SU-DHL-6 (cell line): ENCODE results near the gene TEAD3.

Experiments used
- H2AFZ ChIP-seq: fragments of 200-600 bp; sonication (generic); 2 replicates; pipeline ENCODE4 v1.6.1; 2014; ENCODE audit warnings: low read depth, mild to moderate bottlenecking, moderate library complexity, mixed read lengths, antibody characterized with exemption, low read length; ENCODE audit not compliant: severe bottlenecking
- H3F3A ChIP-seq: fragments of 200-600 bp; shearing (Covaris generic); 2 replicates; pipeline ENCODE4 v1.6.0; 2016; ENCODE audit warnings: antibody characterized with exemption, mild to moderate bottlenecking; ENCODE audit not compliant: insufficient read depth
- H3K27ac ChIP-seq: fragments of 200-600 bp; sonication (generic); 2 replicates; pipeline ENCODE4 v1.5.1; 2016; ENCODE audit warnings: low read depth, mild to moderate bottlenecking, low read length, moderate library complexity, mixed read lengths
- H3K27me3 ChIP-seq: fragments of 200-600 bp; sonication (generic), shearing (Covaris generic); 2 replicates; pipeline ENCODE4 v1.6.0; 2014; ENCODE audit warnings: mild to moderate bottlenecking, low read length
- H3K36me3 ChIP-seq: fragments of 200-600 bp; sonication (generic); 2 replicates; pipeline ENCODE4 v1.6.1; 2014; ENCODE audit warnings: mild to moderate bottlenecking, low read length, mixed read lengths
- H3K4me2 ChIP-seq: fragments of 300-600, 200-600 bp; shearing (Covaris generic), sonication (generic); 2 replicates; pipeline ENCODE4 v1.6.0; 2014; ENCODE audit warnings: low read length, low read depth, mild to moderate bottlenecking; ENCODE audit not compliant: poor library complexity, severe bottlenecking
- H3K4me3 ChIP-seq: fragments of 200-600 bp; sonication (generic); 2 replicates; pipeline ENCODE4 v1.5.1; 2014; ENCODE audit warnings: antibody characterized with exemption, low read length, mild to moderate bottlenecking, mixed read lengths; ENCODE audit not compliant: insufficient read depth, poor library complexity, severe bottlenecking
- H3K79me2 ChIP-seq: fragments of 200-600 bp; sonication (generic); 2 replicates; pipeline ENCODE4 v1.6.1; 2014; ENCODE audit warnings: mild to moderate bottlenecking, low read length, moderate library complexity; ENCODE audit not compliant: insufficient read depth
- H3K9ac ChIP-seq: fragments of 200-600 bp; sonication (generic); 2 replicates; pipeline ENCODE4 v1.7.0; 2014; ENCODE audit warnings: mild to moderate bottlenecking, low read length
- H3K9me2 ChIP-seq: fragments of 200-600 bp; sonication (generic); replicated peaks from 2 replicates; pipeline ENCODE4 v1.6.1; 2014; ENCODE audit warnings: low read length; ENCODE audit not compliant: insufficient read depth
- H3K9me3 ChIP-seq: fragments of 200-600 bp; sonication (generic); 2 replicates; pipeline ENCODE4 v1.6.1; 2014; ENCODE audit warnings: low read length, mixed read lengths; ENCODE audit not compliant: insufficient read depth
- H4K20me1 ChIP-seq: fragments of 200-600 bp; sonication (generic); 2 replicates; pipeline ENCODE4 v1.6.1; 2014; ENCODE audit warnings: low read depth, mild to moderate bottlenecking, antibody characterized with exemption, low read length, moderate library complexity, mixed read lengths
- CTCF ChIP-seq: fragments of 200-600 bp; sonication (generic); IDR thresholded peaks from one replicate; pipeline ENCODE4 v1.5.1; 2017; ENCODE audit warnings: antibody characterized with exemption, mild to moderate bottlenecking, low read length, moderate library complexity; ENCODE audit not compliant: insufficient read depth, poor library complexity, severe bottlenecking
- EZH2phosphoT487 ChIP-seq: fragments of 200-600 bp; sonication (generic), shearing (Covaris generic); conservative IDR thresholded peaks from 2 replicates; pipeline ENCODE4 v1.6.1; 2018; ENCODE audit warnings: mild to moderate bottlenecking, antibody characterized with exemption, low read length, moderate library complexity, mixed read lengths

The TEAD3 gene

DNA sequence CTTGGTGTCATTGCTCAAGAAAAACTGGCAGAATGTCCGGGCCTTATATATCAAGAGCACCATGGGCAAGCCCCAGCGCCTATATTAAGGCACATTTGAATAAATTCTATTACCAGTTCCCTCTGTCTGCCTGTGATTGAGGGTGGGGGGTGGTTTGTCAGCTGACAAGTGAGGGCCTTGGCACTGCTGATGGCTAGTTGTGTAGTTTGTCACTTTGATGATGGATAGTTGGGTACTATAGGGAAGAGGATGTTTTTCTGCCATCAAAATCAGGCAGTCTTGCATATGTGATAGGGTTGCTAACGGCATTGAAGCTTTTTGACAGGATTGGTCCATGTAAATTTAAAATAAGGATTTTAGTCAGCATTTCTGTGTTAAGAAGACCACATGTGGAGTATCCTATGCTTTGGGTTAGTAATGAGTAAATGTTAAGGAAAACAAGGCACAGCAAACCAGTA, 26.2 kb downstream of the TEAD3 start:
- Histone ChIP-seq H3K27ac (peak overlapping the region; percentile 85), H4K20me1 (peaks cover 28% of the 10 kb centered on the region), H3F3A (peaks cover 68% of the 10 kb centered on the region), H2AFZ (no peak overlapping the region), H3K4me2 (peak overlapping the region; percentile 71), H3K9ac (peak overlapping the region; percentile 7), H3K27me3 (no peaks in the 10 kb centered on the region), H3K4me3 (peak overlapping the region; percentile 24), H3K36me3 (peaks cover 40% of the 10 kb centered on the region), H3K9me3 (no peaks in the 10 kb centered on the region), H3K79me2 (peaks cover 31% of the 10 kb centered on the region), H3K9me2 (no peaks in the 10 kb centered on the region)
- no peak for TF ChIP-seq EZH2phosphoT487
- TF ChIP-seq CTCF: no peak

GRCh38 chr6:35469751-35470662, 26.9 kb downstream of the TEAD3 start:
- Histone ChIP-seq H3F3A (peaks cover 67% of the 10 kb centered on the region), H4K20me1 (peaks cover 28% of the 10 kb centered on the region)
- TF ChIP-seq EZH2phosphoT487 (no peak), CTCF (no peak)

DNA sequence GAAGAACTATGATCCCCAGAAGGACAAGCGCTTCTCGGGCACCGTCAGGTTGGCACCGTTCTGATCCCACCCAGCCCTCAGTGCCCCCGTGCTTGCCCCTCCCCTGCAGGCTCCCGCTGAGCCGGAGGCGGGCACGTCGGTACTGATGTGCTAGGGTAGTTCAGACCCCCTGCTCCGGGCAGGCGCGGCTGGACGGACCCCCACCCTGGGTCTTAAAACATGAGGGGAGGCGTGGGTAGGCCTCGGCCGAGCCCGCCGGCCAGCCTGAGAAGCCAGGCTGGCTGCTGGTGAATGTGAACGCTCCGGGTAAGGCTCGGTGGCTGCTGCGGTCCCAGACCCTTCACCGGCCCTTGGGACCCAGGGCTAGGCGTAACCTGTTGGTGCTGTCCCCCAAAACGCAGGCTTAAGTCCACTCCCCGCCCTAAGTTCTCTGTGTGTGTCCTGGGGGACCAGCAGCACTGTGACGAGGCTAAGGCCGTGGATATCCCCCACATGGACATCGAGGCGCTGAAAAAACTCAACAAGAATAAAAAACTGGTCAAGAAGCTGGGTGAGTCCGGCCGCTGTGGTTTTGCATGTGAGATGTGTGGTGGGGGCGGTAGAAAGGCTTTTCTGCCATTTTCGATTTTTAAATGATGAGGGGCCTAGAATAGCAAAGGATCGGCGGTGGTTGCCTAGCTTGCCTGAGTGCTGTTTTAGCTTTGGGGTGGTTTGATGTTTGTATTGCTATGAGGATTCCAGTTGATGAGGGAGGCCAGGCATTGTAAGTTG, 27.7 kb downstream of the TEAD3 start:
- peaks cover 59% of the 10 kb centered on the region for H3F3A ChIP-seq
- peak overlapping the region; percentile 71 for H3K4me2 ChIP-seq
- peaks cover 28% of the 10 kb centered on the region for H4K20me1 ChIP-seq
- H3K9ac ChIP-seq: peak overlapping the region; percentile 95
- H2AFZ ChIP-seq: no peak overlapping the region
- no peaks in the 10 kb centered on the region for H3K9me3 ChIP-seq
- H3K36me3 ChIP-seq: peaks cover 40% of the 10 kb centered on the region
- H3K9me2 ChIP-seq: no peaks in the 10 kb centered on the region
- H3K4me3 ChIP-seq: peak overlapping the region; percentile 93
- H3K79me2 ChIP-seq: peaks cover 31% of the 10 kb centered on the region
- H3K27me3 ChIP-seq: no peaks in the 10 kb centered on the region
- TF ChIP-seq EZH2phosphoT487: no peak
- H3K27ac ChIP-seq: peak overlapping the region; percentile 85

More at GRCh38 chr6:35469751-35470662, 26.9 kb downstream of the TEAD3 start:
- Histone ChIP-seq H3K4me3 (peak overlapping the region; percentile 93), H3K36me3 (peaks cover 40% of the 10 kb centered on the region), H3K4me2 (peak overlapping the region; percentile 71), H3K9me3 (no peaks in the 10 kb centered on the region), H3K9me2 (no peaks in the 10 kb centered on the region), H3K27ac (peak overlapping the region; percentile 85), H3K79me2 (peaks cover 31% of the 10 kb centered on the region), H3K9ac (peak overlapping the region; percentile 95), H2AFZ (no peak overlapping the region), H3K27me3 (no peaks in the 10 kb centered on the region)
